A673 (cell line): ENCODE results near the gene EVI5L. TPM values are rescaled to one million over a fixed set of nuclear protein-coding genes. Genes with fewer than 3 reads are reported as not detected.

Experiments
- BruUV-seq: library from RNA; stranded (reverse); fragments of 400-500 nt; replicated peaks from 2 replicates; lab custom pipeline; 2021; lab: Mats Ljungman, UMichigan
- CTCF ChIA-PET: fragments of 300-600 bp; sonication (Branson Sonifier 250); formaldehyde crosslinking; loops from one replicate; lab custom pipeline; 2022; ENCODE audit warnings: antibody characterized with exemption; lab: Charles Lee
- POLR2A ChIA-PET: fragments of 300-600 bp; sonication (Branson Sonifier 250); formaldehyde crosslinking; loops from one replicate; lab custom pipeline; 2022; ENCODE audit warnings: antibody characterized with exemption; ENCODE audit not compliant: low non-redundant PET; lab: Charles Lee
- DNase-seq: peaks from one replicate; pipeline ENCODE4 v3.0.0-alpha.2; 2015; ENCODE audit warnings: low spot score
- H3K27ac ChIP-seq: fragments of 200-600 bp; sonication (generic); 2 replicates; pipeline ENCODE4 v1.5.1; 2016; ENCODE audit warnings: mixed run types, low read depth, mild to moderate bottlenecking, mixed read lengths, antibody characterized with exemption, low read length; ENCODE audit not compliant: poor library complexity, severe bottlenecking
- H3K27me3 ChIP-seq: fragments of 200-600 bp; sonication (generic); replicated peaks from 2 replicates; pipeline ENCODE4 v1.6.1; 2017; ENCODE audit warnings: mixed run types, low read depth, mild to moderate bottlenecking, mixed read lengths, antibody characterized with exemption, low read length; ENCODE audit not compliant: insufficient read depth, poor library complexity
- H3K36me3 ChIP-seq: fragments of 200-600 bp; sonication (generic); 2 replicates; pipeline ENCODE4 v1.6.1; 2016; ENCODE audit warnings: mixed run types, mild to moderate bottlenecking, mixed read lengths, antibody characterized with exemption, low read length; ENCODE audit not compliant: insufficient read depth, poor library complexity, severe bottlenecking
- H3K4me1 ChIP-seq: fragments of 200-600 bp; sonication (generic); 2 replicates; pipeline ENCODE4 v1.6.1; 2017; ENCODE audit warnings: mixed run types, mild to moderate bottlenecking, mixed read lengths, antibody characterized with exemption, low read length; ENCODE audit not compliant: insufficient read depth, poor library complexity, severe bottlenecking
- H3K4me3 ChIP-seq: fragments of 200-600 bp; sonication (generic); 2 replicates; pipeline ENCODE4 v1.5.1; 2016; ENCODE audit warnings: low read depth, mixed run types, mild to moderate bottlenecking, mixed read lengths, low read length; ENCODE audit not compliant: poor library complexity, severe bottlenecking
- H3K9me3 ChIP-seq: fragments of 200-600 bp; sonication (generic); 2 replicates; pipeline ENCODE4 v1.6.1; 2016; ENCODE audit warnings: mixed run types, low read depth, mild to moderate bottlenecking, mixed read lengths, antibody characterized with exemption, low read length; ENCODE audit not compliant: poor library complexity, severe bottlenecking
- EZH2 ChIP-seq: fragments of 200-600 bp; sonication (generic); IDR thresholded peaks from 2 replicates; pipeline ENCODE4 v1.6.1; 2017; ENCODE audit warnings: borderline replicate concordance, low read depth, mild to moderate bottlenecking, mixed read lengths, antibody characterized with exemption, low read length; ENCODE audit not compliant: poor library complexity, severe bottlenecking
- intact Hi-C: fragments of 100-400 bp; cut with micrococcal nuclease; formaldehyde crosslinking; loops from one replicate; pipeline ENCODE4 v1.10.0; 2022; ENCODE audit not compliant: unreplicated experiment
- total RNA-seq: library from RNA; stranded (reverse); gene quantifications from 2 replicates; pipeline ENCODE4 v1.2.3, GENCODE V29; 2021
- TF ChIP-seq, protein P1 (sequence below): fragments of 300-800, 200-600 bp; sonication (generic); conservative IDR thresholded peaks from 2 replicates; pipeline ENCODE4 v1.5.1; 2017; ENCODE audit warnings: low read depth, mild to moderate bottlenecking, antibody characterized with exemption, low read length, moderate library complexity, mixed read lengths

Gene EVI5L
- total RNA-seq, 1 experiment from 2014 or later: 4.8 TPM

- no peak overlapping the region for H3K4me3 ChIP-seq
- no peaks in the 10 kb centered on the region for H3K9me3 ChIP-seq
- H3K27ac ChIP-seq: no peak overlapping the region
- intact Hi-C loops: loop anchor here (5.0 kb wide), 2 partner anchors 149 to 699 kb away; no protein-coding TSS in a partner anchor
- TF ChIP-seq, protein P1, sequence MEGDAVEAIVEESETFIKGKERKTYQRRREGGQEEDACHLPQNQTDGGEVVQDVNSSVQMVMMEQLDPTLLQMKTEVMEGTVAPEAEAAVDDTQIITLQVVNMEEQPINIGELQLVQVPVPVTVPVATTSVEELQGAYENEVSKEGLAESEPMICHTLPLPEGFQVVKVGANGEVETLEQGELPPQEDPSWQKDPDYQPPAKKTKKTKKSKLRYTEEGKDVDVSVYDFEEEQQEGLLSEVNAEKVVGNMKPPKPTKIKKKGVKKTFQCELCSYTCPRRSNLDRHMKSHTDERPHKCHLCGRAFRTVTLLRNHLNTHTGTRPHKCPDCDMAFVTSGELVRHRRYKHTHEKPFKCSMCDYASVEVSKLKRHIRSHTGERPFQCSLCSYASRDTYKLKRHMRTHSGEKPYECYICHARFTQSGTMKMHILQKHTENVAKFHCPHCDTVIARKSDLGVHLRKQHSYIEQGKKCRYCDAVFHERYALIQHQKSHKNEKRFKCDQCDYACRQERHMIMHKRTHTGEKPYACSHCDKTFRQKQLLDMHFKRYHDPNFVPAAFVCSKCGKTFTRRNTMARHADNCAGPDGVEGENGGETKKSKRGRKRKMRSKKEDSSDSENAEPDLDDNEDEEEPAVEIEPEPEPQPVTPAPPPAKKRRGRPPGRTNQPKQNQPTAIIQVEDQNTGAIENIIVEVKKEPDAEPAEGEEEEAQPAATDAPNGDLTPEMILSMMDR: no peak
- TF ChIP-seq EZH2: no peak
- BruUV-seq: no TSS peak
- no peak for DNase-seq
- POLR2A ChIA-PET: no interaction called here
- H3K27me3 ChIP-seq: peaks cover 27% of the 10 kb centered on the region
- CTCF ChIA-PET: interaction anchor here (2.6 kb wide), 1 partner anchor 233 kb away, joined by 39 read pairs; no protein-coding TSS in a partner anchor
- no peaks in the 10 kb centered on the region for H3K4me1 ChIP-seq
- H3K36me3 ChIP-seq: no peaks in the 10 kb centered on the region
Measured at GRCh38 chr19:7801020-7801570, 28.9 kb upstream of the EVI5L start.

DNA sequence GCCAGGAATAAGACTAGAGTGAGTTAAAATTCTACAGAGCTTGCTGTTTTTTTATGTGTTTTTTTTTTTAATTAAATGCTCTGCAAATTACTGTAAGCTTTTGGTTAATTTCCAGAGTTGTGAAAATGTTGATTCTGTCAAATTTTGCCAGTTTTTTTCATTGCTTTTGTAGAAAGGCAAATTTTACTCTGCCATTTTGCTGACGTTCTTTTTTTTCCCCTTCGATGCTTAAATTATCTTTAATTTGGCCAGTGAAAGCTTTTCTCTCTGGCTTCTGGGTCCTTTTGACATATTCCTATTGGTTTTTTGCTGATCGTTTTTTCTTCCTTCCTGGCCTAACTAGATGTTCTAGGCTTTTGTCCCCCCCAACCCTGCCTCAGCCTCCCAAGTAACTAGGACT lies 23.8 kb upstream of the EVI5L start:
- BruUV-seq: no TSS peak
- intact Hi-C loops: no loop called here
- ChIA-PET POLR2A (no interaction called here), CTCF (interaction anchor here (1.1 kb wide), 1 partner anchor 125 kb away, joined by 3 read pairs; the partner anchor contains the start of gene TRAPPC5)
- H3K36me3 ChIP-seq: no peaks in the 10 kb centered on the region
- H3K27ac ChIP-seq: no peak overlapping the region
- no peak for TF ChIP-seq EZH2
- TF ChIP-seq, protein P1: no peak
- peaks cover 15% of the 10 kb centered on the region for H3K27me3 ChIP-seq
- no peaks in the 10 kb centered on the region for H3K9me3 ChIP-seq
- H3K4me3 ChIP-seq: no peak overlapping the region
- H3K4me1 ChIP-seq: no peaks in the 10 kb centered on the region
- DNase-seq: no peak

DNA sequence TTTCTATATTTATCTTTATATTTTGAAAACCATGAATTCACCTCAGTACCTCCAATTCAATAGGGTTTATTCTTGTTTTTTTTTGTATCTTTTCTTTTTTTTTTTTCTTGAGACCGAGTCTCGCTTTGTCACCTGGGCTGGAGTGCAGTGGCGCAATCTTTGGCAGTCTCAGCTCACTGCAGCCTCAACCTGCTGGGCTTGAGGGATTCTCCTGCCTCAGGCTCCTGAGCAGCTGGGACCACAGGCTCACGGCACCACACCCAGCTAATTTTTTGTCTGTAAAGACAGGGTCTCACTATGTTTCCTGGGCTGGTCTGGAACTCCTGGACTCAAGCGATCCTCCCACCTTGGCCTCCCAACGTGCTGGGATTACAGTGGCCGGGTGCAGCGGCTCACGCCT lies 23.1 kb upstream of the EVI5L start:
- no peak for DNase-seq
- H3K4me3 ChIP-seq: no peak overlapping the region
- TF ChIP-seq EZH2: no peak
- TF ChIP-seq, protein P1: no peak
- H3K9me3 ChIP-seq: no peaks in the 10 kb centered on the region
- BruUV-seq: no TSS peak
- no peaks in the 10 kb centered on the region for H3K4me1 ChIP-seq
- H3K27ac ChIP-seq: no peak overlapping the region
- no peaks in the 10 kb centered on the region for H3K36me3 ChIP-seq
- H3K27me3 ChIP-seq: peaks cover 15% of the 10 kb centered on the region
- POLR2A ChIA-PET: no interaction called here
- intact Hi-C loops: no loop called here
- CTCF ChIA-PET: no interaction called here
